Right lobe of liver (tissue), 6 donors: ENCODE results near the gene NDUFS8. TPM values are rescaled to one million over a fixed set of nuclear protein-coding genes. Genes with fewer than 3 reads are reported as not detected.

Source experiments
- ATAC-seq, 4 donors: fragments of 200-7000 bp; cut with Tn5 transposase; one replicate each; pipeline ENCODE4 v1.9.1; 2020; ENCODE audit warnings: mild to moderate bottlenecking in 4 of 4, moderate library complexity in 4 of 4
- DNase-seq, 3 donors: peaks; one replicate each; pipeline ENCODE4 v3.0.0-alpha.2; 2020
- H3K27ac ChIP-seq, 3 donors: fragments of 200-600 bp; one replicate each; pipeline ENCODE4 v1.8.0; 2022
- H3K27me3 ChIP-seq, 2 donors: fragments of 200-600 bp; one replicate each; pipeline ENCODE4 v1.8.0; 2022
- H3K36me3 ChIP-seq, 4 donors: fragments of 200-600 bp; sonication (generic) in 1 of 4; one replicate each; pipeline versions ENCODE4 v1.5.1 to v1.8.0; 2017 to 2022; ENCODE audit warnings: control low read depth in 1 of 4
- H3K4me1 ChIP-seq, 4 donors: fragments of 200-600 bp; sonication (generic) in 1 of 4; one replicate each; pipeline versions ENCODE4 v1.5.1 to v1.8.0; 2017 to 2022; ENCODE audit warnings: control low read depth in 1 of 4
- H3K4me3 ChIP-seq, 3 donors: fragments of 200-600 bp; one replicate each; pipeline ENCODE4 v1.8.0; 2022
- H3K9me3 ChIP-seq, 4 donors: fragments of 200-600 bp; sonication (generic) in 1 of 4; one replicate each; pipeline versions ENCODE4 v1.5.1 to v1.8.0; 2017 to 2022; ENCODE audit warnings: control low read depth in 1 of 4
- POLR2A ChIP-seq: fragments of 450-650 bp; IDR thresholded peaks from one replicate; pipeline ENCODE4 v1.6.1; 2017; ENCODE audit warnings: antibody characterized with exemption, mild to moderate bottlenecking
- WGBS: methylation state at CpG from one replicate; pipeline ENCODE4 v1.1.6; 2018; ENCODE audit warnings: low coverage, low lambda C conversion rate; ENCODE audit not compliant: insufficient coverage; ENCODE audit errors: missing lambda C conversion rate; 5-methylcytosine and 5-hydroxymethylcytosine counted together
- intact Hi-C, 2 donors: fragments of 100-400 bp; cut with DNase I; formaldehyde crosslinking; loops; one replicate each; pipeline versions ENCODE4 v1.11.2 to v1.14.1; 2022
- total RNA-seq, 6 experiments: library from RNA; depleted of rRNA in 2 of 6; stranded (reverse); fragments of >200 nt in 2 of 6; fragmentation: NEBNext Ultra II Directional in 3 of 6; extraction: Animal tissue kit (Norgen Biotek cat#: 25700) in 3 of 6; gene quantifications; one replicate each; pipeline versions ENCODE4 v1.1.0 to v1.2.4, GENCODE V29; 2016 to 2023
- TF ChIP-seq, protein P1 (sequence below), 4 donors: fragments of 200-600 bp in 3 of 4; fragments of 450-650 bp in 1 of 4; IDR thresholded peaks; one replicate each; pipeline versions ENCODE4 v1.5.1 to v1.8.0; 2016 to 2022; ENCODE audit warnings: antibody characterized with exemption in 4 of 4, mild to moderate bottlenecking in 2 of 4
- donor health status: DM: no; HTN: yes; CAD: no.
- donor health status: DM: no; HTN: no; CAD: no.
- donor health status: DM: no; HTN: no; CAD: no.
- donor health status: DM: no; HTN: yes; CAD: no.
- donor health status: DM: no; HTN: yes; CAD: no.

Gene NDUFS8
- total RNA-seq, 6 experiments from 2014 or later = 61.9 to 159 (median 88.4) TPM

GRCh38 chr11:68050371-68050841 is 19.9 kb downstream of the NDUFS8 start:
- Histone ChIP-seq H3K4me3 (no peak overlapping the region), H3K9me3 (no peaks in the 10 kb centered on the region), H3K4me1 (no peaks in the 10 kb centered on the region), H3K27me3 (no peaks in the 10 kb centered on the region), H3K36me3 (peaks cover 0 to 9% (median 5%) of the 10 kb centered on the region in 4 donors), H3K27ac (no peak overlapping the region)
- TF ChIP-seq, protein P1, sequence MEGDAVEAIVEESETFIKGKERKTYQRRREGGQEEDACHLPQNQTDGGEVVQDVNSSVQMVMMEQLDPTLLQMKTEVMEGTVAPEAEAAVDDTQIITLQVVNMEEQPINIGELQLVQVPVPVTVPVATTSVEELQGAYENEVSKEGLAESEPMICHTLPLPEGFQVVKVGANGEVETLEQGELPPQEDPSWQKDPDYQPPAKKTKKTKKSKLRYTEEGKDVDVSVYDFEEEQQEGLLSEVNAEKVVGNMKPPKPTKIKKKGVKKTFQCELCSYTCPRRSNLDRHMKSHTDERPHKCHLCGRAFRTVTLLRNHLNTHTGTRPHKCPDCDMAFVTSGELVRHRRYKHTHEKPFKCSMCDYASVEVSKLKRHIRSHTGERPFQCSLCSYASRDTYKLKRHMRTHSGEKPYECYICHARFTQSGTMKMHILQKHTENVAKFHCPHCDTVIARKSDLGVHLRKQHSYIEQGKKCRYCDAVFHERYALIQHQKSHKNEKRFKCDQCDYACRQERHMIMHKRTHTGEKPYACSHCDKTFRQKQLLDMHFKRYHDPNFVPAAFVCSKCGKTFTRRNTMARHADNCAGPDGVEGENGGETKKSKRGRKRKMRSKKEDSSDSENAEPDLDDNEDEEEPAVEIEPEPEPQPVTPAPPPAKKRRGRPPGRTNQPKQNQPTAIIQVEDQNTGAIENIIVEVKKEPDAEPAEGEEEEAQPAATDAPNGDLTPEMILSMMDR (IDR thresholded peaks at IDR 0.05) = no peak
- TF ChIP-seq POLR2A = no peak
- no CpG with 5 or more reads among the region's 18 CpGs for WGBS
- intact Hi-C loops = no loop called here
- DNase-seq (no peak), ATAC-seq (no peak)

- H3K9me3 ChIP-seq = no peaks in the 10 kb centered on the region
- TF ChIP-seq POLR2A = no peak
- TF ChIP-seq, protein P1 (IDR thresholded peaks at IDR 0.05) = no peak
- peaks cover 0 to 9% (median 5%) of the 10 kb centered on the region in 4 donors for H3K36me3 ChIP-seq
- ATAC-seq = peak in 1 of 4 donors; percentile 19
- no peaks in the 10 kb centered on the region for H3K27me3 ChIP-seq
- H3K4me1 ChIP-seq = no peaks in the 10 kb centered on the region
- 86% methylated on average over 6 of the region's 14 CpGs for WGBS
- intact Hi-C loops = no loop called here
- H3K27ac ChIP-seq = no peak overlapping the region
- DNase-seq = no peak
- no peak overlapping the region for H3K4me3 ChIP-seq
Observed at GRCh38 chr11:68051191-68052136, 21.0 kb downstream of the NDUFS8 start.

- intact Hi-C loops = no loop called here
- no peak overlapping the region for H3K4me3 ChIP-seq
- H3K27ac ChIP-seq = no peak overlapping the region
- DNase-seq (no peak), ATAC-seq (peak in 1 of 4 donors; percentile 2)
- whole genome bisulfite sequencing = 87% methylated on average over 11 of the region's 15 CpGs
- H3K9me3 ChIP-seq = no peaks in the 10 kb centered on the region
- no peaks in the 10 kb centered on the region for H3K27me3 ChIP-seq
- TF ChIP-seq, protein P1 (IDR thresholded peaks at IDR 0.05) = no peak
- no peak for TF ChIP-seq POLR2A
- peaks cover 0 to 9% (median 5%) of the 10 kb centered on the region in 4 donors for H3K36me3 ChIP-seq
- H3K4me1 ChIP-seq = no peaks in the 10 kb centered on the region
Observed at GRCh38 chr11:68052137-68052873, 21.8 kb downstream of the NDUFS8 start.

GRCh38 chr11:68053117-68053516 is 22.6 kb downstream of the NDUFS8 start:
- no peak for TF ChIP-seq POLR2A
- TF ChIP-seq, protein P1 (IDR thresholded peaks at IDR 0.05) = no peak
- 95% methylated on average over 3 of the region's 9 CpGs for WGBS
- DNase-seq (no peak), ATAC-seq (peak; percentile 9 to 19 (median 11))
- Histone ChIP-seq H3K9me3 (no peaks in the 10 kb centered on the region), H3K27ac (no peak overlapping the region), H3K4me1 (peaks cover 0 to 1% (median 0%) of the 10 kb centered on the region in 4 donors), H3K36me3 (peaks cover 0 to 15% (median 5%) of the 10 kb centered on the region in 4 donors), H3K4me3 (no peak overlapping the region), H3K27me3 (no peaks in the 10 kb centered on the region)
- intact Hi-C loops = no loop called here
